Measurements from ENCODE around the gene ESD.

DNA sequence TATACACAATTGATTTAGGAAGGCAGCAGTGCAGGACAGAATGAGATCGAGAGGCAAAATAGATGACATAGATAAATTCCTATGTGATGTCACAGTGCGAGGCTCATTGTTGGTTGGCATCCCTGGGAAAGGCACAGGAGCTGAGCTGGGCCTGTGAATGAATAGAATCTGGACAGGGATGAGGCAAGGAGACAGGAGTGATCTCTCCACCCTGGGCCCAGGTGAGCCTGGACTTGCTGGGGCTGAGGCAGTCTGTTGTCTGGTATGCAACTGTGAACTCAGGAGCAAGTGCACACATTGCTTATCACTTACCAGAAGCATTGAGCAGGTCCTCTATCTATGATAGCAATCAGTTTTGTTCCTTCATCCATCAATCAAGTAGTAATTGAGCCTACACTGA lies 48.2 kb upstream of the ESD start:
- TF ChIP-seq TAF1 (IDR thresholded peaks at IDR 0.05; ENCODE audit: borderline replicate concordance, low read depth, low read length) (no peak), EZH2 (IDR thresholded peaks at IDR 0.05; ENCODE audit: borderline replicate concordance, control insufficient read depth, low read depth, low read length) (no peak), STAT1 (conservative IDR thresholded peaks at IDR 0.05) (no peak), ZBED1 (IDR thresholded peaks at IDR 0.05; ENCODE audit: borderline replicate concordance) (no peak), CBX5 (IDR thresholded peaks at IDR 0.05; ENCODE audit: low read depth) (no peak), ASH2L (IDR thresholded peaks at IDR 0.05; ENCODE audit: borderline replicate concordance, low read depth) (no peak), POLR2A (IDR thresholded peaks at IDR 0.05; ENCODE audit: low read depth, low read length) (no peak), POLR2AphosphoS5 (IDR thresholded peaks at IDR 0.05; ENCODE audit: low read length) (no peak), BHLHE40 (IDR thresholded peaks at IDR 0.05; ENCODE audit: borderline replicate concordance in 1 of 2, low read depth in 2 of 2, low read length in 1 of 2) (no peak)
- TF ChIP-seq, protein P1, sequence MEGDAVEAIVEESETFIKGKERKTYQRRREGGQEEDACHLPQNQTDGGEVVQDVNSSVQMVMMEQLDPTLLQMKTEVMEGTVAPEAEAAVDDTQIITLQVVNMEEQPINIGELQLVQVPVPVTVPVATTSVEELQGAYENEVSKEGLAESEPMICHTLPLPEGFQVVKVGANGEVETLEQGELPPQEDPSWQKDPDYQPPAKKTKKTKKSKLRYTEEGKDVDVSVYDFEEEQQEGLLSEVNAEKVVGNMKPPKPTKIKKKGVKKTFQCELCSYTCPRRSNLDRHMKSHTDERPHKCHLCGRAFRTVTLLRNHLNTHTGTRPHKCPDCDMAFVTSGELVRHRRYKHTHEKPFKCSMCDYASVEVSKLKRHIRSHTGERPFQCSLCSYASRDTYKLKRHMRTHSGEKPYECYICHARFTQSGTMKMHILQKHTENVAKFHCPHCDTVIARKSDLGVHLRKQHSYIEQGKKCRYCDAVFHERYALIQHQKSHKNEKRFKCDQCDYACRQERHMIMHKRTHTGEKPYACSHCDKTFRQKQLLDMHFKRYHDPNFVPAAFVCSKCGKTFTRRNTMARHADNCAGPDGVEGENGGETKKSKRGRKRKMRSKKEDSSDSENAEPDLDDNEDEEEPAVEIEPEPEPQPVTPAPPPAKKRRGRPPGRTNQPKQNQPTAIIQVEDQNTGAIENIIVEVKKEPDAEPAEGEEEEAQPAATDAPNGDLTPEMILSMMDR (IDR thresholded peaks at IDR 0.05 in 2 of 3, conservative IDR thresholded peaks at IDR 0.05 in 1 of 3; ENCODE audit: control insufficient read depth in 2 of 3, extremely low read depth in 1 of 3, insufficient read depth in 1 of 3, low read depth in 3 of 3, low read length in 3 of 3), result no peak
- TF ChIP-seq, protein P2, sequence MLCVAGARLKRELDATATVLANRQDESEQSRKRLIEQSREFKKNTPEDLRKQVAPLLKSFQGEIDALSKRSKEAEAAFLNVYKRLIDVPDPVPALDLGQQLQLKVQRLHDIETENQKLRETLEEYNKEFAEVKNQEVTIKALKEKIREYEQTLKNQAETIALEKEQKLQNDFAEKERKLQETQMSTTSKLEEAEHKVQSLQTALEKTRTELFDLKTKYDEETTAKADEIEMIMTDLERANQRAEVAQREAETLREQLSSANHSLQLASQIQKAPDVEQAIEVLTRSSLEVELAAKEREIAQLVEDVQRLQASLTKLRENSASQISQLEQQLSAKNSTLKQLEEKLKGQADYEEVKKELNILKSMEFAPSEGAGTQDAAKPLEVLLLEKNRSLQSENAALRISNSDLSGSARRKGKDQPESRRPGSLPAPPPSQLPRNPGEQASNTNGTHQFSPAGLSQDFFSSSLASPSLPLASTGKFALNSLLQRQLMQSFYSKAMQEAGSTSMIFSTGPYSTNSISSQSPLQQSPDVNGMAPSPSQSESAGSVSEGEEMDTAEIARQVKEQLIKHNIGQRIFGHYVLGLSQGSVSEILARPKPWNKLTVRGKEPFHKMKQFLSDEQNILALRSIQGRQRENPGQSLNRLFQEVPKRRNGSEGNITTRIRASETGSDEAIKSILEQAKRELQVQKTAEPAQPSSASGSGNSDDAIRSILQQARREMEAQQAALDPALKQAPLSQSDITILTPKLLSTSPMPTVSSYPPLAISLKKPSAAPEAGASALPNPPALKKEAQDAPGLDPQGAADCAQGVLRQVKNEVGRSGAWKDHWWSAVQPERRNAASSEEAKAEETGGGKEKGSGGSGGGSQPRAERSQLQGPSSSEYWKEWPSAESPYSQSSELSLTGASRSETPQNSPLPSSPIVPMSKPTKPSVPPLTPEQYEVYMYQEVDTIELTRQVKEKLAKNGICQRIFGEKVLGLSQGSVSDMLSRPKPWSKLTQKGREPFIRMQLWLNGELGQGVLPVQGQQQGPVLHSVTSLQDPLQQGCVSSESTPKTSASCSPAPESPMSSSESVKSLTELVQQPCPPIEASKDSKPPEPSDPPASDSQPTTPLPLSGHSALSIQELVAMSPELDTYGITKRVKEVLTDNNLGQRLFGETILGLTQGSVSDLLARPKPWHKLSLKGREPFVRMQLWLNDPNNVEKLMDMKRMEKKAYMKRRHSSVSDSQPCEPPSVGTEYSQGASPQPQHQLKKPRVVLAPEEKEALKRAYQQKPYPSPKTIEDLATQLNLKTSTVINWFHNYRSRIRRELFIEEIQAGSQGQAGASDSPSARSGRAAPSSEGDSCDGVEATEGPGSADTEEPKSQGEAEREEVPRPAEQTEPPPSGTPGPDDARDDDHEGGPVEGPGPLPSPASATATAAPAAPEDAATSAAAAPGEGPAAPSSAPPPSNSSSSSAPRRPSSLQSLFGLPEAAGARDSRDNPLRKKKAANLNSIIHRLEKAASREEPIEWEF (IDR thresholded peaks at IDR 0.05; ENCODE audit: insufficient replicate concordance, low read depth, low read length), result no peak
